GM12878 (cell line): ENCODE measurements around the gene KYAT1. TPM values are rescaled to one million over a fixed set of nuclear protein-coding genes. Genes with fewer than 3 reads are reported as not detected.

ENCODE experiments used
- BCL3 ChIP-seq: IDR thresholded peaks from 2 replicates; pipeline ENCODE4 v1.6.1; 2011; ENCODE audit warnings: borderline replicate concordance, low read depth, mild to moderate bottlenecking, moderate library complexity, low read length; ENCODE audit not compliant: insufficient read depth, poor library complexity, severe bottlenecking
- CHD4 ChIP-seq: fragments of 200-600 bp; sonication (generic); IDR thresholded peaks from 2 replicates; pipeline ENCODE4 v1.6.1; 2016; ENCODE audit warnings: mild to moderate bottlenecking
- CUX1 ChIP-seq: IDR thresholded peaks from 2 replicates; pipeline ENCODE4 v1.6.1; 2012; ENCODE audit warnings: improper control_type of control experiment, low read depth, low read length; ENCODE audit not compliant: insufficient replicate concordance
- FOXK2 ChIP-seq: fragments of 450-650 bp; IDR thresholded peaks from 2 replicates; pipeline ENCODE4 v1.6.1; 2017; ENCODE audit warnings: mild to moderate bottlenecking, moderate library complexity
- HCFC1 ChIP-seq: fragments of 150-350 bp; IDR thresholded peaks from 2 replicates; pipeline ENCODE4 v1.6.1; 2014; ENCODE audit warnings: low read length
- HSF1 ChIP-seq: fragments of 150-350 bp; IDR thresholded peaks from 2 replicates; pipeline ENCODE4 v1.6.1; 2014; ENCODE audit warnings: mild to moderate bottlenecking, low read depth, low read length
- IRF5 ChIP-seq: fragments of 450-650 bp; IDR thresholded peaks from 2 replicates; pipeline ENCODE4 v1.6.1; 2017; ENCODE audit warnings: borderline replicate concordance
- PAX5 ChIP-seq: IDR thresholded peaks from 2 replicates; pipeline ENCODE4 v1.6.1; 2011; ENCODE audit warnings: low read depth, low read length, borderline replicate concordance
- RB1 ChIP-seq: fragments of 450-650 bp; formaldehyde crosslinking; IDR thresholded peaks from 2 replicates; pipeline ENCODE4 v1.6.1; 2017; ENCODE audit warnings: mild to moderate bottlenecking, borderline replicate concordance
- SIX5 ChIP-seq: IDR thresholded peaks from 2 replicates; pipeline ENCODE4 v1.6.1; 2011; ENCODE audit warnings: mild to moderate bottlenecking, low read depth, low read length, moderate library complexity; ENCODE audit not compliant: severe bottlenecking
- TCF7 ChIP-seq: IDR thresholded peaks from 2 replicates; pipeline ENCODE4 v1.6.1; 2014; ENCODE audit warnings: antibody characterized with exemption, borderline replicate concordance
- YBX1 ChIP-seq: fragments of 450-650 bp; IDR thresholded peaks from 2 replicates; pipeline ENCODE4 v1.6.1; 2016; ENCODE audit warnings: antibody characterized with exemption
- ZBED1 ChIP-seq: IDR thresholded peaks from 2 replicates; pipeline ENCODE4 v1.6.1; 2016; ENCODE audit warnings: borderline replicate concordance
- ZBTB40 ChIP-seq: fragments of 450-650 bp; IDR thresholded peaks from 2 replicates; pipeline ENCODE4 v1.6.1; 2016; ENCODE audit warnings: mild to moderate bottlenecking, moderate library complexity, borderline replicate concordance
- ZNF384 ChIP-seq: IDR thresholded peaks from 2 replicates; pipeline ENCODE4 v1.6.1; 2012; ENCODE audit warnings: low read depth, mild to moderate bottlenecking, low read length, improper control_type of control experiment, borderline replicate concordance
- ZNF622 ChIP-seq: fragments of 450-650 bp; IDR thresholded peaks from 2 replicates; pipeline ENCODE4 v1.6.1; 2017; ENCODE audit warnings: mild to moderate bottlenecking, inconsistent platforms
- polyA plus RNA-seq, 11 experiments: library from polyadenylated mRNA; depleted of rRNA in 4 of 11; unstranded in 6 of 11; stranded (reverse) in 5 of 11; fragments of >200 nt; fragmentation: Nextera tagmentation in 4 of 11; fragmentation: Illumina TruSeq in 1 of 11; extraction: Ambion mirVana in 4 of 11; extraction: Trizol in 1 of 11; gene quantifications; 1 replicate in 1 of 11; 2 replicates in 10 of 11; pipeline versions ENCODE4 v1.2.1 to v1.2.3, GENCODE V29; 2011 to 2016; ENCODE audit warnings: inconsistent platforms in 2 of 11, missing spikeins in 2 of 11, low read depth in 1 of 11
- total RNA-seq, 4 experiments: library from RNA; depleted of rRNA in 3 of 4; stranded (reverse); fragments of >200 nt in 3 of 4; fragmentation: Illumina TruSeq in 1 of 4; extraction: Trizol in 1 of 4; gene quantifications; 2 replicates each; pipeline versions ENCODE4 v1.2.1 to v1.2.3, GENCODE V29; 2013 to 2021

Gene KYAT1
- total and polyA plus RNA-seq, 10 of the 15 experiments (the other 5 are each of a cell fraction or from before 2014, with no cell fraction given), result 5.8 to 15.7 (median 11.4) TPM

- TF ChIP-seq CUX1 (no peak), CHD4 (no peak), SIX5 (peak; percentile 73), HSF1 (no peak), PAX5 (no peak; the same call in 1 of the 2 replicates), ZBTB40 (peak; percentile 86), ZNF622 (no peak), FOXK2 (no peak), ZNF384 (no peak), BCL3 (no peak), RB1 (peak; percentile 93), YBX1 (no peak), ZBED1 (no peak), TCF7 (no peak), IRF5 (no peak), HCFC1 (peak; percentile 88)
Measured at GRCh38 chr9:128881884-128882676, at the start of gene KYAT1, which contains the start of gene LRRC8A (continued).
